Measurements from ENCODE around the gene LRRC56. TPM values are rescaled to one million over a fixed set of nuclear protein-coding genes. Genes with fewer than 3 reads are reported as not detected.

LRRC56 gene
- total RNA-seq, 5 donors from 2014 or later (not counting 1 experiment from before 2014, with no cell fraction given), result 3.4 to 6.1 (median 5.6) TPM

GRCh38 chr11:592918-593317, 55.6 kb downstream of the LRRC56 start:
- 100% methylated on average over 3 of the region's 10 CpGs for WGBS (ENCODE audit: insufficient coverage)
- H3K27me3 ChIP-seq (replicated peaks in 1 of 2; ENCODE audit: control insufficient read depth in 2 of 2, extremely low read depth in 1 of 2, insufficient read depth in 2 of 2, low read length in 1 of 2), result no peaks in the 10 kb centered on the region
- H3K27ac ChIP-seq (ENCODE audit: low read length), result no peak overlapping the region
- Mint-ChIP-seq H3K9me3 (no peaks in the 10 kb centered on the region), H3K4me1 (peaks cover 14 to 23% (median 19%) of the 10 kb centered on the region in 3 donors), H3K36me3 (peaks cover 29% of the 10 kb centered on the region), H3K27ac (no peak overlapping the region), H3K4me3 (no peak overlapping the region), H3K27me3 (no peaks in the 10 kb centered on the region)
- H3K4me3 ChIP-seq (ENCODE audit: control insufficient read depth in 1 of 2, extremely low read depth in 1 of 2, low read length in 1 of 2), result no peak overlapping the region
- no peaks in the 10 kb centered on the region for H3K9me3 ChIP-seq
- ChIA-PET CTCF (no interaction called here), POLR2A (no interaction called here)
- peaks cover 30 to 79% of the 10 kb centered on the region in 2 donors for H3K36me3 ChIP-seq (ENCODE audit: control insufficient read depth in 2 of 2, extremely low read depth in 1 of 2, insufficient read depth in 1 of 2, low read length in 1 of 2)
- DNase-seq (no peak), ATAC-seq (replicated peaks in 1 of 4) (no peak)
- peaks cover 0 to 21% of the 10 kb centered on the region in 2 experiments for H3K4me1 ChIP-seq (ENCODE audit: control insufficient read depth in 1 of 2, extremely low read depth in 1 of 2, insufficient read depth in 2 of 2, low read length in 2 of 2)

DNA sequence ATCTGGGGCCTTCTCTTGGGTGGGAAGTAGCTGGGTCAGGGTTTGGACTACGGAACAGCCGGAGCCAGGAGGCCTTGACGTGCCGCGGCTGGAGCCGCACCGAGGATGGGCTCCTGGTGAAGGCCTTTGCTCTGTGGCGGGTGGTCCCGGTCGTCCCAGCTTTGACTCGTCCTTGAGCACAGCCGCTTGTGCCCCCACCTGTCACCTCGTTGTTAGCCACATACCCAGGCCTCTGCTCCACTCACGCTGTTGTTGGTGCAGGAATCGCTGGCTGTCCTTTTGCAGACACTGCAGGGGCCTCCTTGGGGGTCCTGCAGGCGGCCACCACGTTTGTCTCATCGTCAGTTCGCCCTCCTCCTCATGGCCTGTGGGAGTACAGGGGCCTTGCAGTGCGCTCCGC, 56.0 kb downstream of the LRRC56 start:
- Mint-ChIP-seq H3K27ac (no peak overlapping the region), H3K36me3 (peaks cover 29% of the 10 kb centered on the region)
- DNase-seq, result no peak

DNA sequence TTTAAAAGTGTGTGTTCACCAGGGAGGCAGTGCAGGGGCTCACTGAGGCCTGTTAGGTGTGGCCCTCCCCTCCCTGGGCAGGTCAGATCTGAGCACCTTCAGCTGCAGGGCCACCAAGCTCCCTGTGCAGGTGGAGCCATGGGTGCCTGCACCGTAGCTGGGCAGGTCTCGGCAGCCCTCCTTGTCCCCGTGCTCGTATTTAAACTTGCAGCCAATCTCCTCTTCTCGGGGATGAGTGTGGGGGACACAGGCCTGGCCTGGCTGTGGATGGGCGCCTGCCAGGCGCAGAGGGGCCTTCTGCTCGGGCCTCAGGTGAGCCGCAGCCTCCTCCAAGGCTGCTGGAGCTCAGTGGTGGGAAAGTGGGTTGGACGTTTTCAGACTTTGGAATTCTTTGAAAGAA, 58.1 kb downstream of the LRRC56 start:
- Mint-ChIP-seq H3K36me3 (peaks cover 26% of the 10 kb centered on the region), H3K9me3 (no peaks in the 10 kb centered on the region), H3K27ac (no peak overlapping the region), H3K4me1 (peaks cover 0 to 9% (median 8%) of the 10 kb centered on the region in 3 donors), H3K4me3 (no peak overlapping the region), H3K27me3 (no peaks in the 10 kb centered on the region)
- H3K27ac ChIP-seq (ENCODE audit: low read length), result no peak overlapping the region
- WGBS (ENCODE audit: insufficient coverage), result 95% methylated on average over 6 of the region's 10 CpGs
- H3K4me1 ChIP-seq (ENCODE audit: control insufficient read depth in 1 of 2, extremely low read depth in 1 of 2, insufficient read depth in 2 of 2, low read length in 2 of 2), result peaks cover 0 to 11% of the 10 kb centered on the region in 2 experiments
- no peaks in the 10 kb centered on the region for H3K9me3 ChIP-seq
- ChIA-PET CTCF (no interaction called here), POLR2A (no interaction called here)
- DNase-seq, result no peak
- no peak for ATAC-seq (replicated peaks in 1 of 4)
- H3K4me3 ChIP-seq (ENCODE audit: control insufficient read depth in 1 of 2, extremely low read depth in 1 of 2, low read length in 1 of 2), result no peak overlapping the region
- H3K36me3 ChIP-seq (ENCODE audit: control insufficient read depth in 2 of 2, extremely low read depth in 1 of 2, insufficient read depth in 1 of 2, low read length in 1 of 2), result peaks cover 36 to 85% of the 10 kb centered on the region in 2 donors
- no peaks in the 10 kb centered on the region for H3K27me3 ChIP-seq (replicated peaks in 1 of 2; ENCODE audit: control insufficient read depth in 2 of 2, extremely low read depth in 1 of 2, insufficient read depth in 2 of 2, low read length in 1 of 2)

More for the DNA sequence above, 56.0 kb downstream of the LRRC56 start:
- H3K36me3 ChIP-seq (ENCODE audit: control insufficient read depth in 2 of 2, extremely low read depth in 1 of 2, insufficient read depth in 1 of 2, low read length in 1 of 2), result peaks cover 30 to 83% of the 10 kb centered on the region in 2 donors
- H3K27ac ChIP-seq (ENCODE audit: low read length), result no peak overlapping the region
- ChIA-PET POLR2A (no interaction called here), CTCF (no interaction called here)
- Mint-ChIP-seq H3K27me3 (no peaks in the 10 kb centered on the region), H3K4me1 (peaks cover 10 to 18% (median 15%) of the 10 kb centered on the region in 3 donors), H3K4me3 (no peak overlapping the region), H3K9me3 (no peaks in the 10 kb centered on the region)
- peaks cover 0 to 16% of the 10 kb centered on the region in 2 experiments for H3K4me1 ChIP-seq (ENCODE audit: control insufficient read depth in 1 of 2, extremely low read depth in 1 of 2, insufficient read depth in 2 of 2, low read length in 2 of 2)
- H3K27me3 ChIP-seq (replicated peaks in 1 of 2; ENCODE audit: control insufficient read depth in 2 of 2, extremely low read depth in 1 of 2, insufficient read depth in 2 of 2, low read length in 1 of 2), result no peaks in the 10 kb centered on the region
- no peak overlapping the region for H3K4me3 ChIP-seq (ENCODE audit: control insufficient read depth in 1 of 2, extremely low read depth in 1 of 2, low read length in 1 of 2)
- H3K9me3 ChIP-seq, result no peaks in the 10 kb centered on the region
- WGBS (ENCODE audit: insufficient coverage), result 98% methylated on average over 19 of the region's 21 CpGs
- ATAC-seq (replicated peaks in 1 of 4), result no peak

GRCh38 chr11:596374-596773, 59.0 kb downstream of the LRRC56 start:
- H3K27me3 Mint-ChIP-seq, result no peaks in the 10 kb centered on the region
- Histone ChIP-seq H3K4me1 (ENCODE audit: control insufficient read depth in 1 of 2, extremely low read depth in 1 of 2, insufficient read depth in 2 of 2, low read length in 2 of 2) (peaks cover 0 to 11% of the 10 kb centered on the region in 2 experiments), H3K9me3 (no peaks in the 10 kb centered on the region), H3K36me3 (ENCODE audit: control insufficient read depth in 2 of 2, extremely low read depth in 1 of 2, insufficient read depth in 1 of 2, low read length in 1 of 2) (peaks cover 43 to 82% of the 10 kb centered on the region in 2 donors), H3K4me3 (ENCODE audit: control insufficient read depth in 1 of 2, extremely low read depth in 1 of 2, low read length in 1 of 2) (no peak overlapping the region), H3K27ac (ENCODE audit: low read length) (no peak overlapping the region), H3K27me3 (replicated peaks in 1 of 2; ENCODE audit: control insufficient read depth in 2 of 2, extremely low read depth in 1 of 2, insufficient read depth in 2 of 2, low read length in 1 of 2) (no peaks in the 10 kb centered on the region)
- ATAC-seq (replicated peaks in 1 of 4), result peak in 1 of 4 experiments; percentile 36
- POLR2A ChIA-PET, result no interaction called here
- no peaks in the 10 kb centered on the region for H3K9me3 Mint-ChIP-seq
- no peak for DNase-seq
- H3K36me3 Mint-ChIP-seq, result peaks cover 28% of the 10 kb centered on the region
- H3K27ac Mint-ChIP-seq, result peak overlapping the region in 1 of 2 donors; percentile 75
- H3K4me1 Mint-ChIP-seq, result peaks cover 0 to 9% (median 8%) of the 10 kb centered on the region in 3 donors
- CTCF ChIA-PET, result no interaction called here
- WGBS (ENCODE audit: insufficient coverage), result 76% methylated on average over 7 of the region's 10 CpGs
- H3K4me3 Mint-ChIP-seq, result no peak overlapping the region

GRCh38 chr11:597166-597725, 59.9 kb downstream of the LRRC56 start:
- Histone ChIP-seq H3K4me1 (ENCODE audit: control insufficient read depth in 1 of 2, extremely low read depth in 1 of 2, insufficient read depth in 2 of 2, low read length in 2 of 2) (peaks cover 0 to 11% of the 10 kb centered on the region in 2 experiments), H3K36me3 (ENCODE audit: control insufficient read depth in 2 of 2, extremely low read depth in 1 of 2, insufficient read depth in 1 of 2, low read length in 1 of 2) (peaks cover 48 to 85% of the 10 kb centered on the region in 2 donors), H3K27ac (ENCODE audit: low read length) (no peak overlapping the region), H3K9me3 (no peaks in the 10 kb centered on the region), H3K27me3 (replicated peaks in 1 of 2; ENCODE audit: control insufficient read depth in 2 of 2, extremely low read depth in 1 of 2, insufficient read depth in 2 of 2, low read length in 1 of 2) (no peaks in the 10 kb centered on the region), H3K4me3 (ENCODE audit: control insufficient read depth in 1 of 2, extremely low read depth in 1 of 2, low read length in 1 of 2) (no peak overlapping the region)
- 95% methylated on average over 21 of the region's 29 CpGs for WGBS (ENCODE audit: insufficient coverage)
- ATAC-seq (replicated peaks in 1 of 4) (peak in 2 of 4 experiments; percentile 24 to 28), DNase-seq (no peak)
- Mint-ChIP-seq H3K27ac (peak overlapping the region in 1 of 2 donors; percentile 39), H3K4me3 (no peak overlapping the region), H3K27me3 (no peaks in the 10 kb centered on the region), H3K4me1 (peaks cover 0 to 9% (median 8%) of the 10 kb centered on the region in 3 donors), H3K36me3 (peaks cover 31% of the 10 kb centered on the region), H3K9me3 (no peaks in the 10 kb centered on the region)
- CTCF ChIA-PET, result no interaction called here
- POLR2A ChIA-PET, result no interaction called here

- peaks cover 0 to 11% of the 10 kb centered on the region in 2 experiments for H3K4me1 ChIP-seq (ENCODE audit: control insufficient read depth in 1 of 2, extremely low read depth in 1 of 2, insufficient read depth in 2 of 2, low read length in 2 of 2)
- H3K36me3 ChIP-seq (ENCODE audit: control insufficient read depth in 2 of 2, extremely low read depth in 1 of 2, insufficient read depth in 1 of 2, low read length in 1 of 2), result peaks cover 45 to 81% of the 10 kb centered on the region in 2 donors
- H3K27ac ChIP-seq (ENCODE audit: low read length), result no peak overlapping the region
- DNase-seq, result no peak
- no peak overlapping the region for H3K4me3 Mint-ChIP-seq
- no peaks in the 10 kb centered on the region for H3K9me3 Mint-ChIP-seq
- H3K27me3 Mint-ChIP-seq, result no peaks in the 10 kb centered on the region
- no peaks in the 10 kb centered on the region for H3K27me3 ChIP-seq (replicated peaks in 1 of 2; ENCODE audit: control insufficient read depth in 2 of 2, extremely low read depth in 1 of 2, insufficient read depth in 2 of 2, low read length in 1 of 2)
- H3K4me3 ChIP-seq (ENCODE audit: control insufficient read depth in 1 of 2, extremely low read depth in 1 of 2, low read length in 1 of 2), result no peak overlapping the region
- ChIA-PET CTCF (no interaction called here), POLR2A (no interaction called here)
- WGBS (ENCODE audit: insufficient coverage), result 96% methylated on average over 22 of the region's 30 CpGs
- peaks cover 0 to 9% (median 8%) of the 10 kb centered on the region in 3 donors for H3K4me1 Mint-ChIP-seq
- no peaks in the 10 kb centered on the region for H3K9me3 ChIP-seq
- H3K36me3 Mint-ChIP-seq, result peaks cover 25% of the 10 kb centered on the region
- H3K27ac Mint-ChIP-seq, result no peak overlapping the region
- no peak for ATAC-seq (replicated peaks in 1 of 4)
Measured at GRCh38 chr11:598005-598680, 60.8 kb downstream of the LRRC56 start.
